WERI-Rb-1 (cell line): Measurements from ENCODE around the gene GDF15.
A peak's percentile ranks its signal among the peaks of the same experiment; 100 is the strongest.

Experiments used
- DNase-seq: peaks from one replicate; pipeline ENCODE4 v3.0.0-alpha.2; 2020
- H3K27ac ChIP-seq: fragments of 250-450 bp; sonication (Bioruptor Pico); 2 replicates; pipeline ENCODE4 v1.5.1; 2020; ENCODE audit warnings: mild to moderate bottlenecking, moderate library complexity
- H3K27me3 ChIP-seq: fragments of 250-450 bp; sonication (Bioruptor Pico); 2 replicates; pipeline ENCODE4 v1.5.1; 2021; ENCODE audit warnings: mild to moderate bottlenecking, low read depth, moderate library complexity; ENCODE audit not compliant: insufficient read depth, severe bottlenecking
- H3K36me3 ChIP-seq: fragments of 250-450 bp; sonication (Bioruptor Pico); 2 replicates; pipeline ENCODE4 v1.5.1; 2020; ENCODE audit warnings: mild to moderate bottlenecking, moderate library complexity
- H3K4me3 ChIP-seq: 2 replicates; pipeline ENCODE4 v1.5.1; 2011; ENCODE audit warnings: low read depth, mild to moderate bottlenecking, control low read depth, low read length
- H3K9me3 ChIP-seq: fragments of 250-450 bp; sonication (Bioruptor Pico); 2 replicates; pipeline ENCODE4 v1.5.1; 2021; ENCODE audit warnings: mild to moderate bottlenecking, moderate library complexity; ENCODE audit not compliant: severe bottlenecking
- CTCF ChIP-seq: IDR thresholded peaks from 2 replicates; pipeline ENCODE4 v1.5.1; 2011; ENCODE audit warnings: low read depth, mild to moderate bottlenecking, control low read depth, inconsistent platforms, low read length

The GDF15 gene

DNA sequence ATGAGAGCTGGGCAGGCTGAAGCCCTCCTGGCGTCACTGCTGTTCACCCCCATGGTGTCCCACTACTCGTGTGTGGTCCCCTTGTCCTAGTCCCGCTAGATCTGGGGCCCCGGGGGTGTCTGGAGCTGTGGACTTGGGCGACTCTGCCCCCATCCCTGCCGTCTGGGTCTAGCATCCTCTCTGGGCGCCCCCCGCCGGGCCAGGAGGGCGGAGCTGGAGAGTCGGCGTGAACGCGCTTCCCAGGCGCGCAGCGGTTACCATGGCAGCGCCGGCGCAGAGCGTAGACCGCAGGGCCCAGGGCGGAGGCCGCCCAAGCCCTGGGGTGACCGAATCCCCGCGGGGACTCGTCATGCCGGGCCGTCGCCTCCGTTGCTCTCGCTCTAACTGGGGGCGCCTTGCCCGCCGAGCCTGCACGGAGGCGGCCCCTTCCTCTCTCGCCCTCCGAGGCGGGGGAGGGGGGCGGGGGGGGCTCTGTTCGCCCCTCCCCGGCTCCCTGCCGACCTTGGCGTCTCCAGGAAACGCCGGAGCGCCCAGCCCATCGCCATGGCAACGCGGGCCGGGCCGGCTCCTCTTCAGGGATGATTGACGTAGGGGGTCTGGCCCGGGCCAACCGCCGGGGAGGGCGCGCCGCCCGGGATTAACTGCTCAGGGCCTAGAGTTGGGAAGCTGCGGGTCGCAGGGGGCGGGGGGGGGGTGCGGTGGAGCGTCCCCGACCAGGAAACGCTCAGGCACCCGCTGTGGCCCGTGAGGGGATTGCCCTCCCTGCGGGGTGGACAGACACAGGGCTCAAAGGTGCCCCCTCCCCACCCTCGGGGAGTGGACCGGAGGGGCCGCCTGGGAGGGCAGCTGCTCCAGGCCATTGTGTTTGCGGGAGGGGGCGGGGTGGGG, 43.1 kb downstream of the GDF15 start:
- Histone ChIP-seq H3K36me3 (peaks cover 18% of the 10 kb centered on the region), H3K4me3 (peak overlapping the region; percentile 44), H3K27me3 (no peaks in the 10 kb centered on the region), H3K9me3 (no peaks in the 10 kb centered on the region), H3K27ac (peak overlapping the region; percentile 84)
- DNase-seq, result peak; percentile 97
- no peak for TF ChIP-seq CTCF

GRCh38 chr19:18429717-18430416, 43.9 kb downstream of the GDF15 start:
- H3K9me3 ChIP-seq, result no peaks in the 10 kb centered on the region
- H3K4me3 ChIP-seq, result peak overlapping the region; percentile 44
- no peaks in the 10 kb centered on the region for H3K27me3 ChIP-seq
- H3K36me3 ChIP-seq, result peaks cover 26% of the 10 kb centered on the region
- no peak for DNase-seq
- no peak for TF ChIP-seq CTCF
- peak overlapping the region; percentile 84 for H3K27ac ChIP-seq

- no peak for TF ChIP-seq CTCF
- Histone ChIP-seq H3K9me3 (no peaks in the 10 kb centered on the region), H3K36me3 (peaks cover 33% of the 10 kb centered on the region), H3K4me3 (no peak overlapping the region), H3K27me3 (no peaks in the 10 kb centered on the region), H3K27ac (peak overlapping the region; percentile 84)
- no peak for DNase-seq
Measured at GRCh38 chr19:18430417-18431144, 44.6 kb downstream of the GDF15 start.

GRCh38 chr19:18431351-18432197, 45.6 kb downstream of the GDF15 start:
- Histone ChIP-seq H3K4me3 (no peak overlapping the region), H3K9me3 (no peaks in the 10 kb centered on the region), H3K27ac (peak overlapping the region; percentile 86), H3K36me3 (peaks cover 43% of the 10 kb centered on the region), H3K27me3 (no peaks in the 10 kb centered on the region)
- no peak for TF ChIP-seq CTCF
- no peak for DNase-seq
